Chondrocyte (in vitro differentiated cells): ENCODE data around the gene CTNNB1. TPM values are rescaled to one million over a fixed set of nuclear protein-coding genes. Genes with fewer than 3 reads are reported as not detected.
"Not testable (repeated sequence)": the region's sequence is repeated elsewhere in the genome, so short reads cannot be mapped to it uniquely, and the experiment has no call there.

ENCODE experiments used
- DNase-seq: peaks from one replicate; pipeline ENCODE4 v3.0.0; 2021; ENCODE audit warnings: mixed read lengths, low spot score
- H3K27ac Mint-ChIP-seq: one replicate; pipeline ENCODE4 v1.8.0; 2021; ENCODE audit warnings: mild to moderate bottlenecking, moderate library complexity, mixed read lengths; ENCODE audit not compliant: unreplicated experiment
- H3K27me3 Mint-ChIP-seq: 2 replicates; pipeline ENCODE4 v1.8.0; 2021; ENCODE audit warnings: low read depth, mixed read lengths
- H3K36me3 Mint-ChIP-seq: 2 replicates; pipeline ENCODE4 v1.8.0; 2021; ENCODE audit warnings: low read depth, mixed read lengths
- H3K4me1 Mint-ChIP-seq: 2 replicates; pipeline ENCODE4 v1.8.0; 2021; ENCODE audit warnings: low read depth, mild to moderate bottlenecking, mixed read lengths
- H3K4me3 Mint-ChIP-seq: one replicate; pipeline ENCODE4 v1.8.0; 2021; ENCODE audit warnings: mild to moderate bottlenecking, moderate library complexity, mixed read lengths; ENCODE audit not compliant: unreplicated experiment
- H3K9me3 Mint-ChIP-seq: 2 replicates; pipeline ENCODE4 v1.8.0; 2021; ENCODE audit warnings: low read depth, mixed read lengths
- total RNA-seq: library from RNA; stranded (reverse); gene quantifications from 3 replicates; pipeline ENCODE4 v1.2.1, GENCODE V29; 2021
- TF ChIP-seq, protein P1 (sequence below): fragments of 200-600 bp; sonication (generic); IDR thresholded peaks from 2 replicates; pipeline ENCODE4 v1.5.0; 2021; ENCODE audit warnings: antibody characterized with exemption, mild to moderate bottlenecking, moderate library complexity

The CTNNB1 gene
- total RNA-seq, 1 donor from 2014 or later: 487 TPM

DNA sequence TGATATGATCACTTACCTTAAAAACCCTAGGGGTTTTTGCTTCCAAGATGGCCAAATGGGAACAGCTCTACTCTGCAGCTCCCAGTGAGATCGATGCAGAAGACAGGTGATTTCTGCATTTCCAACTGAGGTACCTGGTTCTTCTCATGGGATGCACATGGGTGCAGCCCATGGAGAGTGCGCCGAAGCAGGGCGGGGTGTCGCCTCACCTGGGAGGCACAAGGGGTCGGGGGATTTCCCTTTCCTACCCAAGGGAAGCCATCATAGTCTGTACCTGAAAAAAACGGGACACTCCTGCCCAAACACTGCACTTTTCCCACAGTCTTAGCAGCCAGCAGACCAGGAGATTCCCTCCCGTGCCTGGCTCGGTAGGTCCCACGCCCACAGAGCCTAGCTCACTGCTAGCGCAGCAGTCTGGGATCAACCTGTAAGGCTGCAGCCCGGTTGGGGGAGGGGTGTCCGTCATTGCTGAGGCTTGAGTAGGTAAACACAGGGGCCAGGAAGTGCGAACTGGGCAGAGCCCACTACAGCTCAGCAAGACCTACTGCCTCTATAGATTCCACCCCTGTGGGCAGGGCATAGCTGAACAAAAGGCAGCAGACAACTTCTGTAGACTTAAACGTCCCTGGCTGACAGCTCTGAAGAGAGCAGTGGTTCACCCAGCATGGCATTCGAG is 78.6 kb downstream of the CTNNB1 start:
- Mint-ChIP-seq H3K4me3 (no peak overlapping the region), H3K4me1 (peaks cover 13% of the 10 kb centered on the region), H3K36me3 (no peaks in the 10 kb centered on the region), H3K9me3 (peaks cover 3% of the 10 kb centered on the region), H3K27me3 (no peaks in the 10 kb centered on the region), H3K27ac (no peak overlapping the region)
- TF ChIP-seq, protein P1, sequence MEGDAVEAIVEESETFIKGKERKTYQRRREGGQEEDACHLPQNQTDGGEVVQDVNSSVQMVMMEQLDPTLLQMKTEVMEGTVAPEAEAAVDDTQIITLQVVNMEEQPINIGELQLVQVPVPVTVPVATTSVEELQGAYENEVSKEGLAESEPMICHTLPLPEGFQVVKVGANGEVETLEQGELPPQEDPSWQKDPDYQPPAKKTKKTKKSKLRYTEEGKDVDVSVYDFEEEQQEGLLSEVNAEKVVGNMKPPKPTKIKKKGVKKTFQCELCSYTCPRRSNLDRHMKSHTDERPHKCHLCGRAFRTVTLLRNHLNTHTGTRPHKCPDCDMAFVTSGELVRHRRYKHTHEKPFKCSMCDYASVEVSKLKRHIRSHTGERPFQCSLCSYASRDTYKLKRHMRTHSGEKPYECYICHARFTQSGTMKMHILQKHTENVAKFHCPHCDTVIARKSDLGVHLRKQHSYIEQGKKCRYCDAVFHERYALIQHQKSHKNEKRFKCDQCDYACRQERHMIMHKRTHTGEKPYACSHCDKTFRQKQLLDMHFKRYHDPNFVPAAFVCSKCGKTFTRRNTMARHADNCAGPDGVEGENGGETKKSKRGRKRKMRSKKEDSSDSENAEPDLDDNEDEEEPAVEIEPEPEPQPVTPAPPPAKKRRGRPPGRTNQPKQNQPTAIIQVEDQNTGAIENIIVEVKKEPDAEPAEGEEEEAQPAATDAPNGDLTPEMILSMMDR: no peak
- DNase-seq: no peak

GRCh38 chr3:41284934-41285333 is 85.6 kb downstream of the CTNNB1 start:
- peaks cover 21% of the 10 kb centered on the region for H3K9me3 Mint-ChIP-seq
- H3K36me3 Mint-ChIP-seq, H3K4me1 Mint-ChIP-seq, H3K27me3 Mint-ChIP-seq, H3K27ac Mint-ChIP-seq, DNase-seq, H3K4me3 Mint-ChIP-seq: not testable (repeated sequence)
- TF ChIP-seq, protein P1: peak; percentile 11

GRCh38 chr3:41286305-41286704 is 87.0 kb downstream of the CTNNB1 start:
- Mint-ChIP-seq H3K36me3 (no peaks in the 10 kb centered on the region), H3K4me1 (no peaks in the 10 kb centered on the region), H3K4me3 (no peak overlapping the region), H3K27me3 (no peaks in the 10 kb centered on the region), H3K27ac (no peak overlapping the region), H3K9me3 (peaks cover 21% of the 10 kb centered on the region)
- DNase-seq: no peak
- TF ChIP-seq, protein P1: no peak

DNA sequence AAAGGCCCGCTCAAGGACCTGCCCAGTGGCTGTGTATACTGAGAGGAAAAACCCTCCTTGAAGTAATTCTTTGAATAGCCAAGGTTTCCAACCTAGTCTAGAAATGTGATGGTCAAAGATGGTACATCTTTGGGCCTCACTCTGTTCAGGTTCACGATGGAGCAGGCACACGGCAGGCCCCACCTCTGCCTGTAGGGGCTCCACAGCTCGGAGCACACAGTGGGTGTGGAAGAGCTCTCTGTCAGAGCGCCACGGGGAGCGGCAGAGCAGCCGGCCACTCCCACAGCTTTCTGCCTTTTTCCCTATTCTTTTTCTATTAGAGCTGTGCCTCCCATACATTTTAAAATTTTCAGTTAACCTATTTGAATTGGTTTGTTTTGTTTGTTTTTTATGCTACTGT is 89.5 kb downstream of the CTNNB1 start:
- Mint-ChIP-seq H3K4me3 (no peak overlapping the region), H3K27me3 (no peaks in the 10 kb centered on the region), H3K27ac (no peak overlapping the region), H3K9me3 (peaks cover 18% of the 10 kb centered on the region), H3K36me3 (no peaks in the 10 kb centered on the region), H3K4me1 (no peaks in the 10 kb centered on the region)
- TF ChIP-seq, protein P1: no peak
- no peak for DNase-seq
